HG03045 (cell line): ENCODE results near the gene ASIC1.
"Not testable (repeated sequence)": the region's sequence is repeated elsewhere in the genome, so short reads cannot be mapped to it uniquely, and the experiment has no call there.

Experiments used
- ATAC-seq: cut with Tn5 transposase; IDR thresholded peaks from one replicate; pipeline ENCODE4 v1.9.1; 2021; ENCODE audit warnings: mild to moderate bottlenecking, moderate library complexity; ENCODE audit not compliant: unreplicated experiment

ASIC1 gene

DNA sequence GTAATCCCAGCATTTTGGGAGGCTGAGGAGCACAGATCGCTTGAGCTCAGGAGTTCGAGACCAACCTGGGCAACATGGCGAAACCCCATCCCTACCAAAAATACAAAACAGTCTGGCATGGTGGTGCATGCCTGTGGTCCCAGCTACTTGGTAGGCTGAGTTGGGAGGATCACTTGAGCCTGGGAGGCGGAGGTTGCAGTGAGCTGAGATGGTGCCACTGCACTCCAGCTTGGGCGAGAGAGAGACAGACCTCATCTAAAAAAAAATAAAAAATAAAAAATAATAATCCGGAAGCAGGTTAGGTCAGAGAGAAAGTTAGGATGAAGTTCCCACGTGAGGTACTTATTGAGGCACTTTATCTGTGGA is 27.0 kb downstream of the ASIC1 start:
- ATAC-seq: not testable (repeated sequence)

DNA sequence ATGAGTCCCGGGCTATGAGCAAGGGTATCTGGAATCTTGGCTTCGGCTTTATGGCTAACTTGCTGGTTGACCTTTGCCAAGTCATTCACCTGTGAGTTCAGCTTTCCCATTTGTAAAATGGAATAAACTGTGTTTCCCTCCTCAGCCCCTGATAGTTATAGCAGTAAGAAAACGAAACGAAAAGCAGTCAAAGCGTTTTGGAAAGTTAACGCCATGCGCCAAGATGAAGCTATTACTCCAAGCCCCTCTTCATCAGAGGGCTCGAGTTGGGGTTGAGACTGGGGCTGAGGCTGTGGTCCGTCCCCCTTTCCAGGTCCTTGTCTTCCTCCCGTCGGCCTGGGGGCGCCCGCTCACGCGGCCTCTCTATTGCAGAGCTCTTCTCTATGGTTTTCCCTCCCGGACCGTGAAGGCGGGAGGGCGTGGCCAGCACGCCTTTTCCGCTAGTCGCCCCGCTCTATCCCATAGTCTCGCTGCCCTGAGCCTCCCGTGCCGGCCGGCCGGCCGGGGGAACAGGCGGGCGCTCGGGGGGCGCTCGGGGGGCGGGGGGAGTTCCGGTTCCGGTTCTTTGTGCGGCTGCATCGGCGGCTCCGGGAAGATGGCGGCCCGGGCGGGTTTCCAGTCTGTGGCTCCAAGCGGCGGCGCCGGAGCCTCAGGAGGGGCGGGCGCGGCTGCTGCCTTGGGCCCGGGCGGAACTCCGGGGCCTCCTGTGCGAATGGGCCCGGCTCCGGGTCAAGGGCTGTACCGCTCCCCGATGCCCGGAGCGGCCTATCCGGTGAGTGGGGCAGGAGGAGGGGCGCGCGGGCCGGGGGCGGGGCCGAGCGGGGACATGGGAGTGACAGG is 27.6 kb downstream of the ASIC1 start, which contains the start of gene SMARCD1:
SMARCD1 (plus strand) TSS at position 568 of the 840 bp plus-strand sequence; CDS start at position 596, 28 bp downstream.
- peak; percentile 89 for ATAC-seq

DNA sequence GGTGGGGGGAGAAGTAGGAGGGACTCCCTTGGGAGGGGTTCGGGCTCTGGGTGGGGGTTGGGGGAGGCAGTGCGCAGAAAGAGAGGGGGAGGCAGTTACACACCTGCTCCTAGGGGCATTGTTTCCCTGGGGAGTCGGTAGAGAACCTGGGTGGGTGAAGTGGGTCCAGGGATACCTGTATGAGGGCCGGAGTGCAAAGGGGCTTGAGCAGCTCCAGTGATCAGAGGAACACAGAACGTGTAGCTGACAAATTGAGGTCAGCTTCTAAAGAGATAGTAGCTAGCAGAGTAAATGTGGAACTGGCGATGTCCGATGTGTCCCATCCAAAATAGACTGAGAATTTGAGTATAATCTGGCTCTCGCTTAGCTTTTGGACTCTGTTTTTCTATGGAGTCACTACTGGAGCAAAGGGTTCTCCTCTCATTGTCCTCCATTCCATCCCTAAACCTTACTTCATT is 28.2 kb downstream of the ASIC1 start:
- no peak for ATAC-seq

DNA sequence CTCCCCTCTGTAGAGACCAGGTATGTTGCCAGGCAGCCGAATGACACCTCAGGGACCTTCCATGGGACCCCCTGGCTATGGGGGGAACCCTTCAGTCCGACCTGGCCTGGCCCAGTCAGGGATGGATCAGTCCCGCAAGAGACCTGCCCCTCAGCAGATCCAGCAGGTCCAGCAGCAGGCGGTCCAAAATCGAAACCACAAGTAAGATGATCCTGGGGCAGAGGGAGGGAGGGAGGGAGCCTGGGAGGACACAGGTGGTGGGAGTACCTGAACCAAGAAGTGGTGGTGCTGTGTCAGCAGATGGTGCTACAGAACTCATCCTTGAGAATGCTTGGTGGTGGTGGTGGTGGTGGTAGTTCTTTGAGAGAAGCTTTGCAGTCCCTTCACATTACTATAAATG is 28.8 kb downstream of the ASIC1 start:
- no peak for ATAC-seq

DNA sequence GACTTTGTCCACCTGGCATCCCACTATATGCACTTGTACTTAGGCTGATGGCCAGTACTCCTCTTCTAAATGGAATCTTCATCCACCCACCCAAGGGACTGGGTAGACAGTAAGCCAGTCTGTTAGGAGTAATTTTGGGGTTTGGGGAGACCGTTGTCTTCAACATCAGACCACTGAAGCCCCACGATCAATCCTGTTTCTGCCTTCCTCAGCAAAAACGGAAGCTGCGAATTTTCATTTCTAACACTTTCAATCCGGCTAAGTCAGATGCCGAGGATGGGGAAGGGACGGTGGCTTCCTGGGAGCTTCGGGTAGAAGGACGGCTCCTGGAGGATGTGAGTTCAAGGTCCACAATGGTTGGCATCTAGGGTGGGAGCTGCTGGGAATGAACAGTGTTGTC is 29.8 kb downstream of the ASIC1 start:
- ATAC-seq: no peak

DNA sequence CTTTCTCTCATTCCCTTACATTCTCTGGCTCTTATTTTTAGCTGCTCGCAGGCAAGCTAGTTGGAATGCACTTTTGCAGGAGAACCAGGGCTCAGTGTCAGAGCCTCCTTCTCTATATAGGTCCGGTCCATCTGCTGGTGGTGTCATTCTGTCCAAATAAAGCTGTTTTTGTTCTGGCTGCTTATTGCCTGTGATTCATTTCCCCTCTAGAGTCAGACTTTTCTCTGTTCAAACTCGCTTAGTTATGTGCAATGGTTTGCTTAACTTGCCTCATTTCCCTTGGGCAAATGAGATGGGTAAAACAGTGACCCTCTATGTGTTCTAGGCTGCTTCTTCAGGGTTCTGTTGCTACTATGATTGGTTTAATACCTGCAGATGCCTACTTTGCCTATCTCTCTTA is 30.6 kb downstream of the ASIC1 start:
- ATAC-seq: no peak

DNA sequence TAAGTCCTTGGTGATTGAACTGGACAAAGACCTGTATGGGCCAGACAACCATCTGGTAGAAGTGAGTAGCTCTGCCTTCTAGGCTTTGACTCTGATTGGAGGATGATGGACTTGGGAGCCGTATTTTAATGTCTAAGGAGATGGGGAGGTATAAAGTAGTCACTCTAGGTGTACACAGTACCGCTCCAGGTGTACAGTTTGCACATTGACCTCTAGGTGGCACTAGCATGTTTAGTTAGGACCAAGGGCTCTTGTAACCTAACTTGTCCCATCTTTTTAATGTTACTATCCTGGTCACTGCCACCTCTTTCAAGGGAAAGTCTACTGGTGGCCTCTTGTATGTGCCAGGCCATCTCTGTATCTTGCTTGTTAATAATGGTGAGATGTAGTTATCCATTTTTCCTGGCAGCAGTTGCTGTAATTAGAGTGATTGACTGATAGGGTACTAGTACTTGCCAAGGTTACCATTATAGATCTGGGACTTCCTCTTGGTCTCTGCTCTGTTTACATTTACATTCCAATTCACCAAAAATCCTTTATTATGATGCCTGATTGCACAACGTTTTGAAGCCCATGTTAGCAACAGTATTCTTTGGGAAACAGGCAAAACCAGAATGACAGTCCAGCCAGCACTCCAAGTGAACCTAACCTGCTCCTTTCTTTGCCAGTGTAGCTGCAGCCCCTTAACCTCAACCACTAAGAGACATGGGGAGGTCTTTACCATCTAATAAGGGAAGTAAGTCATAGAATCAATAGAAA is 31.4 kb downstream of the ASIC1 start:
- no peak for ATAC-seq

DNA sequence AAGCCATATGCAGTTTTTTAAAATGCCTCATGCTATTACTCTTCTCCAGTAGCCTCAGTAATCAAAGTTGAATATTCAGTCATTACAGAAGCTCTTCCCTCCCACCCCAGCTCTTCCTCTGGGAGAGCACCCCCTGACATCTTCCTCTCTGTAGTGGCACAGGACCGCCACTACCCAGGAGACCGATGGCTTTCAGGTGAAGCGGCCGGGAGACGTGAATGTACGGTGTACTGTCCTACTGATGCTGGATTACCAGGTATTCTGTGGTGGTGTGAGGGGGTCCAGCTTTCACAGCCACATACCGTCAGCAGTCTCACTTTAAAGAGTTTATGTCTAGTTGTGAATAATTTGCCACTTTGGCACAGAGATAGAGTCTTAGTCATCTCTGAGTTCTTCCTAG is 32.3 kb downstream of the ASIC1 start:
- ATAC-seq: no peak

DNA sequence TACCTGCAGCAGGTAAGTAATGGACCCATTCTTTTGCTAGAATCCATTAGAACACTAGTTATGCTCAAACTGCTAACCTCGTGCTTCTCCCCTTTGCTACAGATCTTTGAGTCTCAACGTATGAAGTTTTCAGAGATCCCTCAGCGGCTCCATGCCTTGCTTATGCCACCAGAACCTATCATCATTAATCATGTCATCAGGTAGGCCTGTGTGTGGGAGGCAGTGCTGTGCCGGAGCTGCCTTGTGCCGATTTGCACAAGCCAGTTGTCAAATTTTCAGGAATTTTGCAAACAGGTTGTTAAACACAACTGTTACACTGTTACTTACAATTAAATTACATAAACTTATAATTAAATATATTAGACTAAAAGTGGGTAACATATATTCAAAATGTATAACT is 33.0 kb downstream of the ASIC1 start:
- no peak for ATAC-seq

DNA sequence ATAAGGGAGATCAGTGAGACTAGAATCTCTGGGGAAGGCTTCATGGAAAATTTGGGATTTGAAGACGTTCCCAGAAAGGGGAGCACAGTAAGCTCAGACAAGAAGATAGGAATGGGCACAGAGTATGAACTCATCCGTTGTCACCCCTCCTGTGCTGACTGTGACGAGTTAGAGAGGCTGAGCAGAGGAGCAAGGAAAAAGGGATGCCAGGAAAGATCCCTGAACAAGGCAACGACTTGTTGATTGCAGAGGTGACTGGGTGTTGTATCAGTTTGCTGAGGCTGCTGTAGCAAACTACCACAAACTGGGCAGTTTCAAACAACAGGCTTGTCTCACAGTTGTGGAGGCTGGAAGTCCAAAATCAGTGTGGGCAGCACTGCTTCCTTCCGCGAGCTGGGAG is 40.6 kb downstream of the ASIC1 start:
- ATAC-seq: no peak

DNA sequence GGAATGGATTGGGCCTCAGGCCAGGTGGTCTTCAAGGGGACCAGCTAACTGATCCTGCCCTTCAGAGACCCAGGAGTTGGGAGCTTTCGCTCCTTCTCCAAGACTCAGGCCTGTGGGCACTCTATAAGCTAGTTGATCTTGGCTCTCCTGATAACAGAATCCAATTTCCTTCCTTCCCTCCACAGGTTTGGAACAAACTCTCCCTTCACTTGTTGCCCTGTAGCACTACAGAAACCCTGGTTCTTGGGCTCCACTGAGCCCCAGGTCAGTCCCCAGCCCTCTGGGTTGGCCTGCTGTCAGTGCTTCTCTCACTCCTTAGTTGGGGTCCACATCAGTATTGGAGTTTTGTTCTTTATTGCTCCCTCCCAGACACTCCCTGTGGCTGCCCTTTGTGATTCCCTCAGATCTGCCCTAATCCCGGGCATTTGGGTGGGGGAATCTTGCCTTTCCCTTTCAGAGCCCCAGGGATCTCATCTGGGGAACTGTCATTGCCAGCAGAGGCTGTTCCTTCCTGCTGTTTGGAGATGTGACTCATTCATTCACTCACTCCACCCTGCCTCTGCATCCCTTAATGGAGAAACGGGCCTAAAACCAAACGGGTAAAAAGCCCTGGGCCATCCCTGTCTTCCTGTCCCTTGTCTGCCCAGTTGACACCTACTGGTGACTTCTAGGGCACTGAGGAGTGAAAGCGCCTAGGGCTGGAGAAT is 42.1 kb downstream of the ASIC1 start:
- no peak for ATAC-seq

DNA sequence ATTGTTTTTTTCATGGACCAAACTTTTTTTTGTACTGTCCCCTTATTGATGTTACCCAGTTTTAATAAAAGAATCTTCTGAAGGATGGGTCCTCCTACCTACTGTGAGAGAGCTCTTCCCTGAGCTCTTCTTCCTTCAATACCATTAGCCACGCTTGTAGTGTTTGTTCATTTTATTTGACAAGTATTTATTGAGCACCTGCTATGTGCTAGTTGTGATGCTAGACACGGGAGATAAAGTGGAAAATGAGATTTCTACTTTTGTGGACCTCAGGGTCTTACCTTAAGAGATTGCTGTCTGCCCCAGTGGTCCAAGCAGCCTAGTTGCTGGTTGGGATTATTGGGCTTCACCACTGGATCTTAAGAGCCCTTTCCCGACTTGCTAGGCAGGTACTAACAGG is 43.2 kb downstream of the ASIC1 start:
- ATAC-seq: no peak

DNA sequence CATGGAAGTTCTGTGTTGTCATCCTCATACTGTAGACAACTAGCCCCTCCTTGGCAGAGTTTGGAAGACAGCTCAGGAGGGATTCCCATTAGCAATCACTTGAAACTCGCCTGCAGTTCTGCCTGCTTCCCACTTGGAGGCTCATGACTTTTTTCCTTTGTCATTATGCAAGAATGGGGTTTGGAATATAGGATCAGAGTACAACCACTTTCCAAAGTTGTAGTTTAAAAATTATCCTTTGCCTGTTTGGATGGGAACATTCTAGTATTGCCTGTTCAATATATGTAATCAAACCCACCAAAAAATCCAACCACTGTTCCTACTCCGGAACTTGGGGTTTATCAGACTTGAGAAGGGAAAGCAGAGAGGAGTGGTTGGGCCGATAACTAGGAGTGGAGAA is 44.3 kb downstream of the ASIC1 start:
- ATAC-seq: no peak

DNA sequence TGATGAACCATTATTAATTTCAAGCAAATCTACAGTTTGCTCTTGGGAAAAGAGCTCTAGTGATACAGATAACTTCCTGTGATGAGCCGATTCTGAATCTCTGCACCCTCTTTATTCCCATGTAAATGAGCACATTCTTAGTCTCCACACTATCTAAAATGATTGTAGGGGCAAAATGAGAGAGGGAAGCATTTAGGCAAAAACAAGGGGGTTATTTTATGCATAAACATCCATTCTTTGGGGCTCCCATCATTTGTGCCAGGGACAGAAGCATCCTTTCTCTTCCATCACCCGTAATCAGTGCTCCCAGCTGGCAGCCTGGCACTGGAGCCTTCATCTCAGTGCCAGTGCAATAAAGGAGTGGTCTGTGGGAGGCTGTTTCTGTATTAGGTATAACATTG is 44.7 kb downstream of the ASIC1 start:
- ATAC-seq: no peak

DNA sequence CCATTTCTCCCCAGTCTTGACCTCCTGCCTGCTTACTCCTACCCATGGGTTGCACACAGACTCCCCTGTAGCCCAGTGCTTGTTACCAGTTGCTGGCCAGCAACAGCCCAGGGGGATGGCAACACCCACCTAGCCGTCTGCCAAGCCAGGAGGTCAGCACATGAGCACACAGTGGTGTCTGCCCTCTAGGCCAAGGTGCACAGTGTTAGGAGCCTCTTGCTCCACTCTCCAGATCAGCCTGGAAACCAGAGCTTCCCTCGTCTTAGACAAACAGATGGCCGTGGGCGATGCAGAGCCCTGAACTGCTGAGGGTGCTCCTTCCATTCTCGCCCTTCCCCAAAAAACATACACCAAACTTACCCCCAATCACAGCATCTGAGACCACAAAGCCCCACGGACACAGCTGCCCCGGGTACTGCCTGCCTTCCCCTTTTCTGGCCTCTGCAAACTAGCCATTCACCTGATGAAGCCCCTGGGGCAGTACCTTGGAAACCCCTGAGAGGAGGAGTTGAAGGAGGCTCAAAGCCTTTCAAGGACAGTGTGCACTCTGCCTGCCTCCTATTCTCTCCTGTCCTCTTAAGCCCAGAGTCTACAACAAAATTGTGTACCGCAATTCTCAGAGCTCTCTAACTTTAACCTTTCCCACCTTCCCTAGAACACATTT is 45.4 kb downstream of the ASIC1 start:
- no peak for ATAC-seq

DNA sequence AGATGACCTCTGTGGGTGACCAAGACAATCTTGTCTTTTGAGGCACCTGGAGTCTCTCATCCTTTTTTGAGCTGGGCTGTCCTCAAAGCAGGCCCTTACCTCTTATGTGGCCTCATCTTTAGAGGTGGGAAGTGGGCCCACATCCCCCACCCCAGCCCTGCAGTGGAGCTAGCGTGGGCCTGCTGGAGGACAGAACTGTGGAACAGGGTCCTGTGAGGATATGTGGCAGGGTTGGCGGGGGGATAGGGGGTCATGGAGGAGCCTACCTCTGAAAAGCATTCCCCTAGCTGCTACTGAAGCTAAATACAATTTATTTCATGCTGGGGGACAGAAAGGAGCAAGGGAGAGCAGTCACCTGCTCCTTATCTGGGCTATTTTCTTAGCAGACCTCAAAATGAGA is 46.0 kb downstream of the ASIC1 start:
- ATAC-seq: no peak

DNA sequence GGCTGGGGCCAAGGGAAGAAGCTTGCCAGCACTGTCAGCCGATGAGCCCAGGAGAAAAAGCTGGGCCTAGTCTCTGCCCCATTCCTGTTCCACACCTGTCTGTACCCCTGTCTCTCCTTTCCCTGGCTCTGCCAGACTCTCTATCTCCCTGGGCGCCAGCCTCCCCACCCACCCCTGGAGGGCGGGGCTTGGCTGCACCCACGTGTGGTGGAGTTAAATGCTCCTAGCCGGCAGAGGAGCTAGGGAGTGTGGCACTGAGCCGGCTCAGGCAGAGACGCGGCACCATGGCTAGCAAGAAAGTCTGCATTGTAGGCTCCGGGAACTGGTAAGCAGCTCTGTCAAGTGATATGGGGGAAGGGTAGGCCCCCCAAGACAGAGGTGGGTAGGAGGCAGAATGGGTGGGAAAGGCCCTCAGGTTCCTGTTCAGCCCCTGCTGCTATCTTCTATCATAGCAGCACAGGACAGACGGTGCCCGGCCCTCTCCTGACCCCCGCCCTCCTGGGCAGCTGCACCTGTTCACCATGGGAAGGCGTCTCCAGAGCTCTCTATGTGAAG is 46.4 kb downstream of the ASIC1 start, which contains the start of gene GPD1:
GPD1 (plus strand) TSS at position 242 of the 555 bp plus-strand sequence; CDS start at position 285, 43 bp downstream.
- no peak for ATAC-seq

DNA sequence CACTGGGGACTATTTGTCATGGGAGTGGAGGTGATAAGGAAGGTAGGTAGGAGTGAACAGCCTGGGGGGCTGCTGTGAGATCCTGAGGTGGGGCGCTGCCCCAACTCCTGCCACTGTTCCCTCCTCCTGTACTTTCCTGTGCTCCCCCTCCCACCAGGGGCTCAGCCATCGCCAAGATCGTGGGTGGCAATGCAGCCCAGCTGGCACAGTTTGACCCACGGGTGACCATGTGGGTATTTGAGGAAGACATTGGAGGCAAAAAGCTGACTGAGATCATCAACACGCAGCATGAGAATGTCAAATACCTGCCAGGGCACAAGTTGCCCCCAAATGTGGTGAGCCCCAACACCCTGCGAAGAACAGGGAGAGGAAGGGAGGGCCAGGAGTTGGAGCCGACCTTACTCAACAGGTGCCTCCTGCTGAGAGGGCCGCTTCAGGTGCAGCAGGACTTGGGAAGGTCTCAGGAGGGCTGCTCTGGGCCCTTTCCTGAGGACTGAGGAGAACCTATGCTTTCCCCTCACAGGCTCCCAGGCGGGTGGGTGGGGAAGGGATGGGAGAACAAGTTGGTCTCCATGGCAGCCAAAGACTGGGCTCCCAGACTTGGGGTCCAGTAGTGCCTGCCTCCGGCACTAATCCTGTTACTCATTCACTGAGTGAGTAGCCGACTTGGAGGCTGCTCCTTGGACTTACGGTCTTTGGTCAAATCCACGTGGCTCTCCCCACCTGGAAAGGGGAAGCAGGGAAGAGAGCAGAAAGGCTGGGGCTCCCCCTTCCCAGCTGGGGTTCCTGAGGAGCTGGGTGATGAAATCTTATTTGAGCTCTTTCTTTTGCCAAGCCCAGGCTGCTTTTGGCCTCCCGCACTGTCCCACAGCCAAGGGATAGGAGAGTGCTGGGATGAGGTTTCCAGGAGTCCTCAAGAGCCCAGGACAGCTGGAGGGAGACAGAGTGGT is 47.3 kb downstream of the ASIC1 start:
- ATAC-seq: no peak

DNA sequence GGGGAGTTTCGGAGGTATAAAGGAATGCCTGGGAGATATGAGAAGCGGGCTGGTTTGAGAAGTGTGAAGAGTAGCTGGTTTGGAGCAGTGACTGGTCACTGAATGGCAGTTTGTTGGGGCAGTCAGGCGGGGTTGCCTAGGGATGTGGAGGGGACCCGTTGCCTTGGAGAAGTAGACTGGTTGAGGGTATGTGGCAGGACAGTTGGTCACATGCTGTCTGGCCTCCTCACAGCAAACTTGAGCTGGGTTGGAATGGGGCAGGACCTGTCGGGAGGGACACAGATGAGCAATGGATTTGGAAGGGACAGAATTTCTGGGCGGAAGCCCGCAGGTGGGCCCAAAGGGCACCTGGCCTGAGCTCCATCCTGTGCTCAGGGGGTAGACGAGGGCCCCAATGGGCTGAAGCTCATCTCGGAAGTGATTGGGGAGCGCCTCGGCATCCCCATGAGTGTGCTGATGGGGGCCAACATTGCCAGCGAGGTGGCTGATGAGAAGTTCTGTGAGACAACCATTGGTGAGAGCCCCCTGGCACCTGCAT is 48.6 kb downstream of the ASIC1 start:
- no peak for ATAC-seq
